ENCODE measurements around the gene TIMP2.

- no peak for TF ChIP-seq GATA2 (IDR thresholded peaks at IDR 0.05; ENCODE audit: low read depth, low read length)
- no peak for TF ChIP-seq GATA3 (IDR thresholded peaks at IDR 0.05; ENCODE audit: low read depth, low read length)
Observed at GRCh38 chr17:78831688-78832540, 93.3 kb downstream of the TIMP2 start.
